GM12878 (cell line): Measurements from ENCODE around the gene EPHA1. TPM values are rescaled to one million over a fixed set of nuclear protein-coding genes. Genes with fewer than 3 reads are reported as not detected.

Experiments
- ATAC-seq: fragments of 200-7000 bp; cut with Tn5 transposase; 3 replicates; pipeline ENCODE4 v1.9.1; 2020; ENCODE audit warnings: mild to moderate bottlenecking, moderate library complexity
- BruUV-seq: library from RNA; stranded (reverse); fragments of 400-500 nt; replicated peaks from 2 replicates; lab custom pipeline; 2021; lab: Mats Ljungman, UMichigan
- CTCF ChIA-PET: fragments of 300-600 bp; sonication (Branson Sonifier 250); formaldehyde crosslinking; extraction: SDS; loops from one replicate; lab custom pipeline; 2021; ENCODE audit warnings: inconsistent platforms; lab: Yijun Ruan, JAX
- POLR2A ChIA-PET: fragments of 350-600 bp; formaldehyde crosslinking; extraction: SDS; loops from one replicate; lab custom pipeline; 2021; ENCODE audit warnings: inconsistent platforms; lab: Charles Lee
- RAD21 ChIA-PET: fragments of 300-600 bp; sonication (Branson Sonifier 250); formaldehyde crosslinking; loops from one replicate; lab custom pipeline; 2023; ENCODE audit warnings: antibody characterized with exemption; ENCODE audit not compliant: unreplicated experiment; lab: Charles Lee
- SMC1A ChIA-PET: fragments of 300-600 bp; sonication (Branson Sonifier 250); formaldehyde crosslinking; loops from one replicate; lab custom pipeline; 2023; ENCODE audit not compliant: unreplicated experiment, uncharacterized antibody; lab: Charles Lee
- DNase-seq: peaks from one replicate; pipeline ENCODE4 v3.0.0-alpha.2; 2011; ENCODE audit warnings: low read depth, low spot score
- FAIRE-seq: peaks from 3 replicates; lab custom pipeline; 2011; peaks lifted over from hg19 to GRCh38; lab: Jason Lieb, UNC
- H2AFZ ChIP-seq: 2 replicates; pipeline ENCODE4 v1.6.0; 2011; ENCODE audit warnings: low read depth, low read length, control low read depth; ENCODE audit not compliant: control insufficient read depth
- H3K27ac ChIP-seq: 2 replicates; pipeline ENCODE4 v1.5.1; 2011; ENCODE audit warnings: control low read depth; ENCODE audit not compliant: control insufficient read depth, insufficient read depth
- H3K27me3 ChIP-seq, 2 experiments: replicated peaks in 1 of 2; 2 replicates each; pipeline versions ENCODE4 v1.6.0 to v1.6.1; 2011; ENCODE audit warnings: low read length in 1 of 2; ENCODE audit not compliant: control insufficient read depth in 2 of 2, insufficient read depth in 2 of 2
- H3K36me3 ChIP-seq, 2 experiments: 2 replicates each; pipeline ENCODE4 v1.5.1; 2011; ENCODE audit warnings: low read length in 1 of 2; ENCODE audit not compliant: control insufficient read depth in 2 of 2, insufficient read depth in 2 of 2
- H3K4me1 ChIP-seq: 2 replicates; pipeline ENCODE4 v1.6.1; 2011; ENCODE audit warnings: mild to moderate bottlenecking, low read length, moderate library complexity, mixed read lengths; ENCODE audit not compliant: control insufficient read depth, insufficient read depth
- H3K4me2 ChIP-seq: 2 replicates; pipeline ENCODE4 v1.6.0; 2011; ENCODE audit warnings: control low read depth; ENCODE audit not compliant: control insufficient read depth, insufficient read depth
- H3K4me3 ChIP-seq: fragments of 200-600 bp; sonication (generic); 2 replicates; pipeline ENCODE4 v1.5.1; 2016
- H3K79me2 ChIP-seq: 2 replicates; pipeline ENCODE4 v1.6.0; 2011; ENCODE audit warnings: low read length; ENCODE audit not compliant: control insufficient read depth, insufficient read depth
- H3K9ac ChIP-seq: 2 replicates; pipeline ENCODE4 v1.8.0; 2011; ENCODE audit warnings: low read length, control low read depth, mixed read lengths; ENCODE audit not compliant: control insufficient read depth, insufficient read depth
- H3K9me3 ChIP-seq: replicated peaks from 3 replicates; pipeline ENCODE4 v1.5.1; 2011; ENCODE audit warnings: mild to moderate bottlenecking, low read length; ENCODE audit not compliant: control insufficient read depth, insufficient read depth
- H4K20me1 ChIP-seq: 2 replicates; pipeline ENCODE4 v1.6.0; 2011; ENCODE audit not compliant: control insufficient read depth, insufficient read depth
- NR2C1 ChIP-seq: fragments of 450-650 bp; IDR thresholded peaks from 2 replicates; pipeline ENCODE4 v1.6.1; 2017; ENCODE audit warnings: antibody characterized with exemption, mild to moderate bottlenecking, moderate library complexity
- RELB ChIP-seq: fragments of 450-650 bp; IDR thresholded peaks from 2 replicates; pipeline ENCODE4 v1.6.1; 2017; ENCODE audit warnings: low read depth, mild to moderate bottlenecking, moderate library complexity
- SP1 ChIP-seq: IDR thresholded peaks from one replicate; pipeline ENCODE4 v1.6.1; 2011; ENCODE audit warnings: low read depth, low read length
- SUZ12 ChIP-seq: fragments of 200-600 bp; sonication (generic); IDR thresholded peaks from one replicate; pipeline ENCODE4 v1.6.1; 2018; ENCODE audit warnings: antibody characterized with exemption, mild to moderate bottlenecking; ENCODE audit not compliant: unreplicated experiment
- WGBS: methylation state at CpG from one replicate; pipeline ENCODE4 v1.1.6; 2016; ENCODE audit warnings: low lambda C conversion rate; ENCODE audit not compliant: insufficient replicate concordance, insufficient coverage; ENCODE audit errors: missing lambda C conversion rate; 5-methylcytosine and 5-hydroxymethylcytosine counted together
- in situ Hi-C: fragments of 300-500 bp; cut with MboI; formaldehyde crosslinking; loops from 9 replicates; pipeline ENCODE4 v1.14.3; 2018; ENCODE audit warnings: mixed read lengths
- intact Hi-C: fragments of 100-400 bp; cut with micrococcal nuclease; formaldehyde crosslinking; loops from one replicate; pipeline ENCODE4 v1.14.2; 2022; ENCODE audit not compliant: unreplicated experiment
- polyA plus RNA-seq, 11 experiments: library from polyadenylated mRNA; depleted of rRNA in 4 of 11; unstranded in 6 of 11; stranded (reverse) in 5 of 11; fragments of >200 nt; fragmentation: Nextera tagmentation in 4 of 11; fragmentation: Illumina TruSeq in 1 of 11; extraction: Ambion mirVana in 4 of 11; extraction: Trizol in 1 of 11; gene quantifications; 1 replicate in 1 of 11; 2 replicates in 10 of 11; pipeline versions ENCODE4 v1.2.1 to v1.2.3, GENCODE V29; 2011 to 2016; ENCODE audit warnings: inconsistent platforms in 2 of 11, missing spikeins in 2 of 11, low read depth in 1 of 11
- total RNA-seq, 4 experiments: library from RNA; depleted of rRNA in 3 of 4; stranded (reverse); fragments of >200 nt in 3 of 4; fragmentation: Illumina TruSeq in 1 of 4; extraction: Trizol in 1 of 4; gene quantifications; 2 replicates each; pipeline versions ENCODE4 v1.2.1 to v1.2.3, GENCODE V29; 2013 to 2021

The EPHA1 gene
- total and polyA plus RNA-seq, 10 of the 15 experiments (the other 5 are each of a cell fraction or from before 2014, with no cell fraction given), result 0.11 to 0.35 (median 0.24) TPM; not detected in 6

DNA sequence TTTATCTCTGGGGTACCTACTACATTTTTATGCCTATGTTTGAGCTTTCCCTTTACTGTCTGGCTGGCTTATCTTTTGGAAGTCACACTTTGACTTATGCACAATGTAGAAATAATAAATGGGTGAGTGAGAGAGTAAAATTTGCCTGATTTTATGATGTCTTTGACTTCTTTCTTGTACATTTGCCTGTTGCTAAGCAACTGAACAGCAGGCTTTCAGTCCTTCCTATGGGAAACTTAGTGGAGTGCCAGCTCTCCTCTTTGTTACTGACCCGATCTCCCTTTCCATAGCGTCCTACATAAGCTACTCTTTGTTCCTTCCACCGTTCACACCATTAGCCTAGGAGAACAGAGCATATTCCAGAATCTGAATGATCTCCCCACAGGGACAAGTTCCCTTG, 38.8 kb upstream of the EPHA1 start:
- Histone ChIP-seq H3K4me1 (no peaks in the 10 kb centered on the region), H3K27ac (no peak overlapping the region), H3K9ac (no peak overlapping the region), H3K4me3 (no peak overlapping the region), H4K20me1 (no peaks in the 10 kb centered on the region), H3K9me3 (no peaks in the 10 kb centered on the region), H3K79me2 (no peaks in the 10 kb centered on the region), H3K27me3 (peaks cover 0 to 3% of the 10 kb centered on the region in 2 experiments; a peak in 2 of 4 replicates), H3K4me2 (no peak overlapping the region), H2AFZ (no peak overlapping the region), H3K36me3 (no peaks in the 10 kb centered on the region)
- ChIA-PET CTCF (no interaction called here), POLR2A (no interaction called here), SMC1A (no interaction called here), RAD21 (no interaction called here)
- no peak for ATAC-seq
- DNase-seq, result no peak
- TF ChIP-seq NR2C1, result no peak
- in situ Hi-C loops, result no loop called here
- BruUV-seq, result no TSS peak
- no peak for FAIRE-seq
- intact Hi-C loops, result no loop called here
- WGBS, result 35% methylated on average over 3 of the region's 3 CpGs

DNA sequence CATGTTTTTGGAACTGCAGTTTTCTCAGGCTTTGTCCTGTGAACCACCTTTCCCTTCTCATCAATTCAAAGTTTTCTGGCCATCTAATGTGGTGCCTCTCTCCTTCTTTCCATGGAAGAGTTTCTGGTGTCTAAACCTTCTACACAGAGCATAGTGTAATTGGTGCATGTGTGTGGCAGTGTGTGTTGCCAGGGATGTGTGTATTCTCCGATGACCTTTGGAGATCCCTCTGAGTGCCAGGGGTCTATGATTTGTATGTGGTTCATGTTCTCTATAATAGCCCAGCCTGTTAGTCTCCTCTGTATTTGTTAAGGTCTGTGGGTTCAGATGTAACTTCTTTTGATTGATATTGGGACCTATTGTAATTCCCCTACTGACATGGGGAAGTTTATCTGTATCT, 36.1 kb upstream of the EPHA1 start:
- no peak for FAIRE-seq
- no TSS peak for BruUV-seq
- in situ Hi-C loops, result no loop called here

More for the DNA sequence above, 36.1 kb upstream of the EPHA1 start:
- H3K9me3 ChIP-seq, result no peaks in the 10 kb centered on the region
- ChIA-PET CTCF (no interaction called here), POLR2A (no interaction called here), RAD21 (no interaction called here), SMC1A (interaction anchor here (0.6 kb wide), 1 partner anchor 519 kb away, joined by 3 read pairs; no protein-coding TSS in a partner anchor)
- H3K4me3 ChIP-seq, result no peak overlapping the region
- no peak for TF ChIP-seq SUZ12
- no peak for TF ChIP-seq SP1
- TF ChIP-seq RELB, result no peak
- 88% methylated on average over 1 of the region's 1 CpG for WGBS
- DNase-seq, result no peak
- H3K36me3 ChIP-seq, result no peaks in the 10 kb centered on the region
- H3K4me2 ChIP-seq, result no peak overlapping the region
- ATAC-seq, result no peak
- no peak overlapping the region for H3K27ac ChIP-seq
- peaks cover 0 to 3% of the 10 kb centered on the region in 2 experiments; a peak in 2 of 4 replicates for H3K27me3 ChIP-seq
- H3K4me1 ChIP-seq, result no peaks in the 10 kb centered on the region
- no peaks in the 10 kb centered on the region for H4K20me1 ChIP-seq
- no peak overlapping the region for H3K9ac ChIP-seq
- intact Hi-C loops, result no loop called here
- H3K79me2 ChIP-seq, result no peaks in the 10 kb centered on the region
- H2AFZ ChIP-seq, result no peak overlapping the region
